GM13977 (cell line): Measurements from ENCODE around the gene PTPRJ.
"Not testable (repeated sequence)": the region's sequence is repeated elsewhere in the genome, so short reads cannot be mapped to it uniquely, and the experiment has no call there.

Source experiments
- DNase-seq: peaks from one replicate; pipeline ENCODE4 v3.0.0; 2012; ENCODE audit warnings: low spot score
- in situ Hi-C: fragments of 300-500 bp; cut with MboI; formaldehyde crosslinking; loops from one replicate; pipeline ENCODE4 v1.12.0; 2022; ENCODE audit warnings: low sequenced_read_pairs, low pct_unique_long_range_greater_than_20kb, mixed read lengths, inconsistent platforms; ENCODE audit not compliant: unreplicated experiment
- TF ChIP-seq, protein P1 (sequence below): IDR thresholded peaks from 2 replicates; pipeline ENCODE4 v1.5.1; 2012; ENCODE audit warnings: mild to moderate bottlenecking, control low read depth; ENCODE audit not compliant: insufficient read depth; ENCODE audit errors: extremely low read depth, missing control alignments

PTPRJ gene

DNA sequence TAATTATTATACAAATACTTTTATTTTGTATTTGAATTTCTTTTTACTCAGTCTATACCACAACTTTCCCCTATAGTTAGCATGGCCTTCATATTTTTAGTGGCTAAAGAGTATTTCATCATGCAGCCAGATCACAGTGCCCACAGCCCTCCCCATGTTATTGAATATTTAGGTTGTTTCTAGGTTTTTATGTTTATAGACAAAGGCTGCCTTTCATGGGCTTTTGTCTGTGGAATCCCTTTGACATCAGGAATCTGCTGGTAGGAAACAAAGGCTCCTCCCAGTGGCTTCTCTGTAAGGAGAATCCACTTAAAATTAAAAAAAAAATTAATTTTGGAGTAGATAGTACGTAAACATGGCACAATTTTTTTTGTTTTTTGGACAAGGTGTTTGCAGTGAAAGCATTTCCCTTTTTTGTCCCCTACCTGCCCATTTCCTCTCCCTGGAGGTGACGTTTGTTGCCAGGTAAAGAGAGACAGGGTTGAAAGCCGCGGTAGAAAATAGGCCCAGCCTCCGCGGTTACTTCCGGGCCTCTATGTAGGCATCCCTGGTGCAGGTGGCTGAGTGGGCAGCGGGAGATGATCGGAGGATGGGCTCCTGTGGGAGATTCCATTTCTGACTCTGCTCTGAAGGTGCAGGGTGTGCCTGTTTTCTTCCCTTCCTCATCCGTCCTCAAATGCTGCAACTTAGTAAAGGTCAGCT is 154.0 kb downstream of the PTPRJ start:
- DNase-seq, result no peak
- in situ Hi-C loops, result no loop called here
- TF ChIP-seq, protein P1, sequence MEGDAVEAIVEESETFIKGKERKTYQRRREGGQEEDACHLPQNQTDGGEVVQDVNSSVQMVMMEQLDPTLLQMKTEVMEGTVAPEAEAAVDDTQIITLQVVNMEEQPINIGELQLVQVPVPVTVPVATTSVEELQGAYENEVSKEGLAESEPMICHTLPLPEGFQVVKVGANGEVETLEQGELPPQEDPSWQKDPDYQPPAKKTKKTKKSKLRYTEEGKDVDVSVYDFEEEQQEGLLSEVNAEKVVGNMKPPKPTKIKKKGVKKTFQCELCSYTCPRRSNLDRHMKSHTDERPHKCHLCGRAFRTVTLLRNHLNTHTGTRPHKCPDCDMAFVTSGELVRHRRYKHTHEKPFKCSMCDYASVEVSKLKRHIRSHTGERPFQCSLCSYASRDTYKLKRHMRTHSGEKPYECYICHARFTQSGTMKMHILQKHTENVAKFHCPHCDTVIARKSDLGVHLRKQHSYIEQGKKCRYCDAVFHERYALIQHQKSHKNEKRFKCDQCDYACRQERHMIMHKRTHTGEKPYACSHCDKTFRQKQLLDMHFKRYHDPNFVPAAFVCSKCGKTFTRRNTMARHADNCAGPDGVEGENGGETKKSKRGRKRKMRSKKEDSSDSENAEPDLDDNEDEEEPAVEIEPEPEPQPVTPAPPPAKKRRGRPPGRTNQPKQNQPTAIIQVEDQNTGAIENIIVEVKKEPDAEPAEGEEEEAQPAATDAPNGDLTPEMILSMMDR, result no peak

DNA sequence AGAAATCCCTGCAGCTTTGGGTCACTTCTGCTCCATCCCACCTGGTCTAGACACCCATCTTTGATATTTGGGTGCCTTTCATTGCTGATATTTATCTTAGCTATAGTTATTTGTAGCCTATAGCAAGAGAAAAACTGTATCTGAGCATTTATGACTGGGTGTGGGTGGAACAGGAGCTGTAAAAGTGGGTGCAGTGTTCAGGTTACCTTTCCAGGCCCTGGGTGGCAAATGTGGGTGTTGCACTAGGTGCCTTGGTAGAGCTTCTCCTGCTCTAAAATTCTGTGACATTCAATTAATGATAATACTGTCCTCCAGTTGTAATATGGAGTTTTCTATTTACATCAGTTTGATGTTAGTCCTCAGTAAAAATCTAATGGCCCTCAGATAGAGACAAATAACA is 157.9 kb downstream of the PTPRJ start:
- TF ChIP-seq, protein P1, result no peak
- in situ Hi-C loops, result no loop called here
- no peak for DNase-seq

DNA sequence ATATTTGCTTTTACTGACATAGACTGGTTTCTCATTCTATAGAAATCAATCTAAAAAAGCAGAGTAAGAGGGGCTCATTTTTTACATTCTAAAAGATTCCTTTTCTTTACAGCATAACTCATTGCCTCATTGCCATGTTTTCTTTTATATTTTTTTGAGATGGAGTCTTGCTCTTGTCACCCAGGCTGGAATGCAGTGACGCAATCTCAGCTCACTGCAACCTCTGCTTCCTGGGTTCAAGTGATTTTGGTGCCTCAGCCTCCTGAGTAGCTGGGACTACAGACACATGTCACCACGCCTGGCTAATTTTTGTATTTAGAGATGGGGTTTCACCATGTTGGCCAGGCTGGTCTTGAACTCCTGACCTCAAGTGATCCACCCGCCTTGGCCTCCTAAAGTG is 159.5 kb downstream of the PTPRJ start:
- DNase-seq, in situ Hi-C loops: not testable (repeated sequence)

DNA sequence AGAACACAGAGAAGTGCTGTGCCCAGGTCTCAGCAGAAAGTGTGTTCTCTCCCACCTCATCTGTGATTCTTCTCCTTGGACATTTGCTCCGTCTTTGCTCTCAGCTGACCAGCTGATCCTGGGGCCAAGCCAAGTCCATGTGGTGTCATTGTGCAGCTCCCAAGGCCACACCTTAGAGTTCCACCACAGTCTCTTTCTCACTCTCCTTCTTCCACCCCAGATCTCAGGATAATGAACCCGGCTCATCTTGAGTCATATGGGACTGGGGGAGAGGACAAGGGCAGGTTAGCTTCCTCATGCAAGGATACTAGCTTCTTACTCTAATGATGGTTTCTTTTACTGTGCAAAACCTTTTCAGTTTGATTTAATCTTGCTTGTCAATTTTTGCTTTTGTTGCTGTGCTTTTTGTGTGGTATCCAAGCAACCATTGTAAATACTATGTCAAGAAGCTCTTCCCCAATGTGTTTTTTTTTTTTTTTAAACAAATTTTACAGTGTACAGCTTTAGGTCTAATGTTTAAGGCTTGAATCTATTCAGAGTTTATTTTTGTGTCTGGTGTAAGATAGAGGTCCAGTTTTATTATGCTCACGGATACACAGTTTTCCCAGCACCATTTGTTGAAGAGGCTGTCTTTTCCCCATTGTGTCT is 161.2 kb downstream of the PTPRJ start:
- TF ChIP-seq, protein P1, result no peak
- in situ Hi-C loops, result no loop called here
- no peak for DNase-seq

DNA sequence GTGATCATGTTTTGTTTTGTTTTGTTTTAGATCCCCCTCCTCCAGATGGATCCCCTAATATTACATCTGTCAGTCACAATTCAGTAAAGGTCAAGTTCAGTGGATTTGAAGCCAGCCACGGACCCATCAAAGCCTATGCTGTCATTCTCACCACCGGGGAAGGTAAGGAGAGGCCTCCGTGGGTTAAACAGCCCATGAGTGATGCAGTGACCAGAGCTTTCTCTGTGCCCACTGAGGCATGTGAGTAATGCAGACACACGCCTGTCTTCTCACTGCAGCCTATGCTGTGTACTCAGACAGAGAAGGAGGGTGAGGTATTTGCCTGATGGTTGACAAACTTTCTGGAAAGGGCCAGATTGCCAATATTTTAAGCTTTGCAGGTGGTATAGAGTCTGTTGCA is 162.5 kb downstream of the PTPRJ start:
- no peak for DNase-seq
- in situ Hi-C loops, result no loop called here
- TF ChIP-seq, protein P1, result no peak

DNA sequence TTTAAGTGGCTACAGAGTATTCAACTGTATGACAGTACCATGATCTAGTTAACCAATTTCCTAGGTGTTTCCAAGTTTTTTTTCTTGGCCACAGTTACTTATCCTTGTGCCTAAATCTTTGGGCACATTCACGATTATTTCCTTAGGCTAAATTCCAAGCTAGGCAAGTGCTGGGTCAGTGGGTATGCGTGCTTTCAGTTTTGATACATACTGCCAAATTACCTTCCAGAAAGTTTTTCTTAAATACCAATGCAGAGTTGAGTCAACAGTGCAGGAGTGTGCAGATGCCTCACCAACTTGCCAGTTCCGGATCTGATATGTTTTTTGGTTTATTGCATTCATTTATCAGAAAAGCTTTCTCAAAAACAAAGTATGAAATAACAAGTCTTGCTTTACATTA is 168.4 kb downstream of the PTPRJ start:
- no peak for DNase-seq
- TF ChIP-seq, protein P1, result no peak
- in situ Hi-C loops, result no loop called here

DNA sequence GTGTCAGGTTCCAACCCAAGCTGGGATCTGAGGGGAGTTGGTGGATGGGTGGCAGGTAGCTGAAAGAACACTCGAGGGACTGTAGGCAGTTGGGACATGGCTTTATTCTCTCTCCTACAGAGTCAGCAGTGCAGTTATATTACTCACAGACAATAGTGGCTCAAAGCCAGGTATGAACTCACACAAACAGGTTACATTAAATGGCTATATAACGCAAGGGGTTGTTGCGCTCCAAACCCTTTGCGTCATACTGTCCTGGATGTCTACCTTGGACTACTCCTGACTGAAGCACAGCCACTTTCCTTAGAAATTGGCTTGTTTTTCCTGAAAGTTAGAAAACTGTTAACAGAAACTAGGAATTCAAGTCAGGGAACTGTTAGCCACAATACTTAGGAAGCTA is 169.9 kb downstream of the PTPRJ start:
- in situ Hi-C loops, result no loop called here
- DNase-seq, result no peak
- TF ChIP-seq, protein P1, result no peak
